Activated CD4-positive, alpha-beta T cell treated with anti-CD3 and anti-CD28 coated beads for 4 hours (primary cell): Measurements from ENCODE around the gene ACSL5.

Experiments
- DNase-seq, 2 donors: peaks; one replicate each; pipeline ENCODE4 v3.0.0-alpha.2; 2020

ACSL5 gene

GRCh38 chr10:112373912-112374338 is at the start of gene ACSL5:
ACSL5 (plus strand) TSS chr10:112374116; CDS start chr10:112394947, 20,831 bp downstream.
- no peak for DNase-seq

GRCh38 chr10:112327678-112328077 is 46.2 kb upstream of the ACSL5 start:
- no peak for DNase-seq

- no peak for DNase-seq
These were observed 43.8 kb upstream of the ACSL5 start for GRCh38 chr10:112330162-112330561.

GRCh38 chr10:112330607-112331160 is 43.2 kb upstream of the ACSL5 start:
- DNase-seq, result no peak

- no peak for DNase-seq
These were observed 41.9 kb upstream of the ACSL5 start for GRCh38 chr10:112332022-112332421.

- no peak for DNase-seq
These were observed 41.2 kb upstream of the ACSL5 start for GRCh38 chr10:112332509-112333228.

- no peak for DNase-seq
These were observed 40.5 kb upstream of the ACSL5 start for GRCh38 chr10:112333452-112333851.

- DNase-seq, result no peak
These were observed 38.6 kb upstream of the ACSL5 start for GRCh38 chr10:112335111-112335867.

- no peak for DNase-seq
These were observed 38.0 kb upstream of the ACSL5 start for GRCh38 chr10:112335868-112336265.

GRCh38 chr10:112336556-112337201 is 37.2 kb upstream of the ACSL5 start:
- DNase-seq, result no peak

GRCh38 chr10:112338957-112339356 is 35.0 kb upstream of the ACSL5 start:
- no peak for DNase-seq

GRCh38 chr10:112340601-112341000 is 33.3 kb upstream of the ACSL5 start:
- no peak for DNase-seq

- no peak for DNase-seq
These were observed 30.7 kb upstream of the ACSL5 start for GRCh38 chr10:112343056-112343806.

- DNase-seq, result no peak
These were observed 29.7 kb upstream of the ACSL5 start for GRCh38 chr10:112344261-112344660.

- no peak for DNase-seq
These were observed 28.7 kb upstream of the ACSL5 start for GRCh38 chr10:112345202-112345601.

GRCh38 chr10:112345743-112346142 is 28.2 kb upstream of the ACSL5 start:
- no peak for DNase-seq

GRCh38 chr10:112346774-112347173 is 27.1 kb upstream of the ACSL5 start:
- no peak for DNase-seq

GRCh38 chr10:112347709-112348671 is 25.9 kb upstream of the ACSL5 start:
- DNase-seq, result no peak

- no peak for DNase-seq
These were observed 25.2 kb upstream of the ACSL5 start for GRCh38 chr10:112348759-112349158.

GRCh38 chr10:112349521-112350085 is 24.3 kb upstream of the ACSL5 start:
- DNase-seq, result no peak

- no peak for DNase-seq
These were observed 22.8 kb upstream of the ACSL5 start for GRCh38 chr10:112351146-112351545.
